Prostate gland (tissue), 2 donors: ENCODE results near the gene FRMD1.

Experiments used
- POLR2AphosphoS5 ChIP-seq: sonication (generic); formaldehyde crosslinking; IDR thresholded peaks from one replicate; pipeline ENCODE4 v1.6.1; 2017; ENCODE audit warnings: antibody characterized with exemption
- TF ChIP-seq, protein P1 (sequence below), 4 experiments: fragments of 200-600 bp in 2 of 4; fragments of 450-650 bp in 2 of 4; sonication (generic) in 2 of 4; IDR thresholded peaks; 1 replicate in 3 of 4; 2 replicates in 1 of 4; pipeline ENCODE4 v1.5.1; 2016 to 2019; ENCODE audit warnings: antibody characterized with exemption in 4 of 4, mild to moderate bottlenecking in 2 of 4, moderate library complexity in 2 of 4

DNA sequence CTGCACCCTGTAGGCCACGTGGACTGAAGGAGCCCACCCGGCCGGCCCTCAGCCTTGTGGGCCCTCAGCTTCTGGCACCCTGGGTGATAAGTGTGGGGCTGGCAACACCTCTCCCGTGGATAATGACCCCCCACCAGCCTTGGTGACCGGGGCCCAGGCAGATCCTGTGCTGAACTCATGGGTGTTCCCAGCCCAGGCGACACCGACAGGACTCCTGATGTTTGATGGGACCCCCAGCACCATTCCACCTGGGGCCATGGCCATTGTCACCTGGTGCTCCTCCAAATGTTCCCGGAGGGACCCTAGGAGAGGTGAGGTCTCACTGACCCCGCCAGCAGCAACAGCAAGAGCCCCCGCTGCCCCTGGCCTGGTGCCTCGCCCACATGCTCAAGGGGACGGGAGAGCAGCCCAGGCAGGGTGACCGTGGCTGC, 19.4 kb upstream of the FRMD1 start:
- TF ChIP-seq, protein P1, sequence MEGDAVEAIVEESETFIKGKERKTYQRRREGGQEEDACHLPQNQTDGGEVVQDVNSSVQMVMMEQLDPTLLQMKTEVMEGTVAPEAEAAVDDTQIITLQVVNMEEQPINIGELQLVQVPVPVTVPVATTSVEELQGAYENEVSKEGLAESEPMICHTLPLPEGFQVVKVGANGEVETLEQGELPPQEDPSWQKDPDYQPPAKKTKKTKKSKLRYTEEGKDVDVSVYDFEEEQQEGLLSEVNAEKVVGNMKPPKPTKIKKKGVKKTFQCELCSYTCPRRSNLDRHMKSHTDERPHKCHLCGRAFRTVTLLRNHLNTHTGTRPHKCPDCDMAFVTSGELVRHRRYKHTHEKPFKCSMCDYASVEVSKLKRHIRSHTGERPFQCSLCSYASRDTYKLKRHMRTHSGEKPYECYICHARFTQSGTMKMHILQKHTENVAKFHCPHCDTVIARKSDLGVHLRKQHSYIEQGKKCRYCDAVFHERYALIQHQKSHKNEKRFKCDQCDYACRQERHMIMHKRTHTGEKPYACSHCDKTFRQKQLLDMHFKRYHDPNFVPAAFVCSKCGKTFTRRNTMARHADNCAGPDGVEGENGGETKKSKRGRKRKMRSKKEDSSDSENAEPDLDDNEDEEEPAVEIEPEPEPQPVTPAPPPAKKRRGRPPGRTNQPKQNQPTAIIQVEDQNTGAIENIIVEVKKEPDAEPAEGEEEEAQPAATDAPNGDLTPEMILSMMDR (IDR thresholded peaks at IDR 0.05) = no peak
- TF ChIP-seq POLR2AphosphoS5 = no peak
